HepG2 (cell line): ENCODE results near the gene HYOU1. TPM values are rescaled to one million over a fixed set of nuclear protein-coding genes. Genes with fewer than 3 reads are reported as not detected.

Experiments used
- ATAC-seq: fragments of 200-7000 bp; cut with Tn5 transposase; 3 replicates; pipeline ENCODE4 v1.9.1; 2020; ENCODE audit warnings: mild to moderate bottlenecking, moderate library complexity
- BruUV-seq: library from RNA; stranded (reverse); fragments of 400-500 nt; replicated peaks from 2 replicates; lab custom pipeline; 2021; lab: Mats Ljungman, UMichigan
- CTCF ChIA-PET: fragments of 300-600 bp; formaldehyde crosslinking; extraction: SDS; loops from one replicate; lab custom pipeline; 2021; ENCODE audit warnings: low total read pairs, inconsistent platforms, low intra/inter-chr PET ratio; lab: Yijun Ruan, JAX
- POLR2A ChIA-PET: fragments of 350-600 bp; sonication (Branson Sonifier 250); formaldehyde crosslinking; loops from one replicate; lab custom pipeline; 2020; ENCODE audit warnings: antibody characterized with exemption, inconsistent platforms; lab: Yijun Ruan, JAX
- DNase-seq: peaks from one replicate; pipeline ENCODE4 v3.0.0-alpha.2; 2015; ENCODE audit warnings: low spot score
- FAIRE-seq: peaks from 3 replicates; lab custom pipeline; 2011; peaks lifted over from hg19 to GRCh38; lab: Jason Lieb, UNC
- H2AFZ ChIP-seq: one replicate; pipeline ENCODE4 v1.6.1; 2011; ENCODE audit warnings: low read length, inconsistent platforms
- H3K27ac ChIP-seq: fragments of 300-600 bp; 3 replicates; pipeline ENCODE4 v1.8.0; 2011; ENCODE audit warnings: mixed run types, mild to moderate bottlenecking, mixed read lengths, low read length, inconsistent platforms; ENCODE audit not compliant: insufficient read depth; ENCODE audit errors: extremely low read length
- H3K27me3 ChIP-seq, 2 experiments: fragments of 200-600 bp in 1 of 2; 2 replicates in 1 of 2; 3 replicates in 1 of 2; pipeline versions ENCODE4 v1.6.0 to v1.8.0; 2011; ENCODE audit warnings: low read length in 2 of 2, mild to moderate bottlenecking in 2 of 2, moderate library complexity in 2 of 2, inconsistent platforms in 1 of 2; ENCODE audit not compliant: insufficient read depth in 2 of 2, control insufficient read depth in 1 of 2
- H3K36me3 ChIP-seq, 2 experiments: fragments of 200-600 bp in 1 of 2; replicated peaks in 1 of 2; 2 replicates in 1 of 2; 3 replicates in 1 of 2; pipeline versions ENCODE4 v1.5.1 to v1.8.0; 2011; ENCODE audit warnings: low read length in 2 of 2, inconsistent platforms in 1 of 2; ENCODE audit not compliant: insufficient read depth in 2 of 2, control insufficient read depth in 1 of 2
- H3K4me1 ChIP-seq: 2 replicates; pipeline ENCODE4 v1.5.1; 2012; ENCODE audit warnings: low read length, inconsistent platforms; ENCODE audit not compliant: insufficient read depth
- H3K4me2 ChIP-seq: 2 replicates; pipeline ENCODE4 v1.6.0; 2011; ENCODE audit warnings: low read depth, low read length, inconsistent platforms
- H3K4me3 ChIP-seq, 3 experiments: fragments of 200-600 bp in 1 of 3; sonication (generic), shearing (Covaris generic) in 1 of 3; replicated peaks in 1 of 3; 2 replicates each; pipeline ENCODE4 v1.5.1; 2011 to 2016; ENCODE audit warnings: low read length in 3 of 3, inconsistent platforms in 2 of 3, low read depth in 2 of 3, mild to moderate bottlenecking in 2 of 3, control low read depth in 1 of 3, mixed read lengths in 1 of 3; ENCODE audit not compliant: insufficient read depth in 1 of 3
- H3K79me2 ChIP-seq: one replicate; pipeline ENCODE4 v1.6.1; 2011; ENCODE audit warnings: low read length, inconsistent platforms; ENCODE audit not compliant: insufficient read depth
- H3K9ac ChIP-seq: 2 replicates; pipeline ENCODE4 v1.6.0; 2011; ENCODE audit warnings: mild to moderate bottlenecking, low read depth, low read length, inconsistent platforms; ENCODE audit not compliant: insufficient read depth
- H3K9me3 ChIP-seq: 2 replicates; pipeline ENCODE4 v1.5.1; 2012; ENCODE audit warnings: mild to moderate bottlenecking, low read length
- H4K20me1 ChIP-seq: 2 replicates; pipeline ENCODE4 v1.6.0; 2011; ENCODE audit warnings: inconsistent platforms, mild to moderate bottlenecking, low read length, moderate library complexity; ENCODE audit not compliant: insufficient read depth
- ETV5 ChIP-seq: IDR thresholded peaks from 2 replicates; pipeline ENCODE4 v1.6.1; 2018; ENCODE audit warnings: missing biosample characterization, missing genetic modification reagents, inconsistent platforms, borderline replicate concordance
- NRL ChIP-seq: sonication (generic); formaldehyde crosslinking; IDR thresholded peaks from 2 replicates; pipeline ENCODE4 v1.5.0; 2020; ENCODE audit warnings: missing genetic modification reagents, mild to moderate bottlenecking, moderate library complexity, borderline replicate concordance
- SRY ChIP-seq: sonication (generic); formaldehyde crosslinking; IDR thresholded peaks from 2 replicates; pipeline ENCODE4 v1.8.0; 2022; ENCODE audit warnings: mild to moderate bottlenecking, missing genetic modification reagents
- TMF1 ChIP-seq: sonication (generic); formaldehyde crosslinking; IDR thresholded peaks from 2 replicates; pipeline ENCODE4 v1.8.1; 2022; ENCODE audit warnings: low read depth, missing genetic modification reagents
- ZNF343 ChIP-seq: sonication (generic); formaldehyde crosslinking; IDR thresholded peaks from 2 replicates; pipeline ENCODE4 v1.4.0; 2020; ENCODE audit warnings: mild to moderate bottlenecking, missing genetic modification reagents
- ZNF510 ChIP-seq: sonication (generic); formaldehyde crosslinking; IDR thresholded peaks from 2 replicates; pipeline ENCODE4 v1.4.0; 2020; ENCODE audit warnings: low read depth, mild to moderate bottlenecking, missing genetic modification reagents
- ZNF607 ChIP-seq: sonication (generic); formaldehyde crosslinking; IDR thresholded peaks from 2 replicates; pipeline ENCODE4 v1.5.1; 2020; ENCODE audit warnings: missing genetic modification reagents, mild to moderate bottlenecking, borderline replicate concordance
- ZNF746 ChIP-seq: sonication (generic); formaldehyde crosslinking; IDR thresholded peaks from 2 replicates; pipeline ENCODE4 v1.8.0; 2022; ENCODE audit warnings: mild to moderate bottlenecking, missing genetic modification reagents
- ZNF773 ChIP-seq: sonication (generic); formaldehyde crosslinking; IDR thresholded peaks from 2 replicates; pipeline ENCODE4 v1.4.0; 2020; ENCODE audit warnings: missing genetic modification reagents, borderline replicate concordance
- WGBS: methylation state at CpG from one replicate; pipeline ENCODE4 v1.1.6; 2017; ENCODE audit warnings: low lambda C conversion rate; 5-methylcytosine and 5-hydroxymethylcytosine counted together
- in situ Hi-C: cut with HindIII; loops from 2 replicates; pipeline ENCODE4 v1.10.0; 2017; ENCODE audit warnings: low pct_unique_long_range_greater_than_20kb; ENCODE audit not compliant: extremely low pct_ligation_motif_present
- intact Hi-C: fragments of 100-400 bp; cut with micrococcal nuclease; formaldehyde crosslinking; loops from one replicate; pipeline ENCODE4 v1.10.0; 2022; ENCODE audit not compliant: unreplicated experiment
- polyA plus RNA-seq, 8 experiments: library from polyadenylated mRNA; depleted of rRNA in 3 of 8; stranded (reverse) in 7 of 8; unstranded in 1 of 8; fragments of >200 nt; fragmentation: Illumina TruSeq in 4 of 8; extraction: Trizol in 4 of 8; gene quantifications; 2 replicates each; pipeline versions ENCODE4 v1.2.1 to v1.2.3, GENCODE V29; 2011 to 2016; ENCODE audit warnings: low read depth in 4 of 8, missing spikeins in 1 of 8, mixed read lengths in 1 of 8; ENCODE audit not compliant: insufficient read depth in 1 of 8
- total RNA-seq, 5 experiments: library from RNA; depleted of rRNA; stranded (reverse); fragments of >200 nt; fragmentation: Illumina TruSeq; extraction: Trizol; gene quantifications; 2 replicates each; pipeline ENCODE4 v1.2.3, GENCODE V29; 2016; ENCODE audit warnings: low read depth in 1 of 5
- TF ChIP-seq, protein P1 (sequence below): sonication (generic); formaldehyde crosslinking; IDR thresholded peaks from 2 replicates; pipeline ENCODE4 v1.4.0; 2020; ENCODE audit warnings: missing genetic modification reagents
- TF ChIP-seq, protein P2 (sequence below): IDR thresholded peaks from 2 replicates; pipeline ENCODE4 v1.6.1; 2016
- TF ChIP-seq, protein P3 (sequence below): sonication (generic); formaldehyde crosslinking; IDR thresholded peaks from 2 replicates; pipeline ENCODE4 v1.4.0; 2020; ENCODE audit warnings: missing genetic modification reagents, borderline replicate concordance
- TF ChIP-seq, protein P4 (sequence below): sonication (generic); formaldehyde crosslinking; IDR thresholded peaks from 2 replicates; pipeline ENCODE4 v1.4.0; 2020; ENCODE audit warnings: mild to moderate bottlenecking, missing genetic modification reagents
- TF ChIP-seq, protein P5 (sequence below): sonication (generic); formaldehyde crosslinking; IDR thresholded peaks from 2 replicates; pipeline ENCODE4 v1.4.0; 2020; ENCODE audit warnings: mild to moderate bottlenecking, low read depth, missing genetic modification reagents

Gene HYOU1
- total and polyA plus RNA-seq, 2 of the 13 experiments (the other 11 are each of a cell fraction or from before 2014, with no cell fraction given): 127 to 155 TPM

DNA sequence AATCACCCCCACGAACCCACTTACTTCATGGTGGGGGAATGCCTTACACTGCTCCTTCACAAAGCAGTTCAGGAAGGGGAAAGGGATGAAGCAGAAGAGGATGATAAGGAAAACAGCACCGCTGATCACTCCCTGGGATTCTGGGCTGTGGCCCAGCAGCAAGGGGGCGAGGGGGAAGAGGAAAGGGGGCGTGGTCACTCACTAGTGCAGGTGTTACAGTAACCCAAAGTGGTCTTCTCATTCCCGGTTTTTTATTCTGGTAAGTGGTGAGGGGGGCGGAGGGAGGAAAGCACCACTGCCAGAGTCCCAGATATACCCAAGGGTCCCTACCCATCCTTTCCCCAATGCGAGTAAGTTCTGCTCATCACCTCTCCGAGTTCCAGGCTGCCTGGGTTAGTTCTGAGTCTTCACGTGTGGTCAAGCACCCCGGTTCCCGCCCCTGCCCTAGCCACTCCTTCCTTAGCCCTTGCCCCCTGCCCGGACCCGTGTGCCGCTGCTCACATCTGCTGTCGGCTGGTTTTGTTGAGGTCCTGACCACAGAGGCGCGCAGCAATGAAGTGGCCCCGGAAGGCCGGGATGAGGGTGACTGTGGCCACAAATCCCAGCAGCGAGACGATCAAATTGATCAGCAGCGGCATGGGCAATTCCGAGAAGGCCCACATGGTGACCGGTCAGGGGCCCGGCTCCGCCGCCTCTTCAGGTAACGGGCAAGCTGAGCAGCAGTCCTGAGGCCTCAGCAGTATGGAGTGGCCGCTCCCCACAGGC is 44.2 kb upstream of the HYOU1 start:
- peak overlapping the region; percentile 96 for H3K4me2 ChIP-seq
- H3K27ac ChIP-seq: peak overlapping the region; percentile 97
- H4K20me1 ChIP-seq: no peaks in the 10 kb centered on the region
- ChIA-PET POLR2A (interaction anchor here (0.7 to 2.0 kb wide), 10 partner anchors 16 to 309 kb away, joined by 3 to 47 read pairs (median 7); partner anchors contain the start of genes CENATAC, HINFP, HMBS and NLRX1), CTCF (interaction anchor here (1.1 kb wide), 1 partner anchor 33 kb away, joined by 3 read pairs; no protein-coding TSS in a partner anchor)
- peak overlapping the region; percentile 94 for H2AFZ ChIP-seq
- H3K27me3 ChIP-seq: no peaks in the 10 kb centered on the region; a peak in 1 of 5 replicates
- intact Hi-C loops: loop anchor here (2.0 kb wide), 1 partner anchor 20 kb away; the partner anchor contains the start of gene HINFP
- FAIRE-seq (no peak), ATAC-seq (peak; percentile 68), DNase-seq (peak; percentile 38)
- peaks cover 10 to 26% of the 10 kb centered on the region in 2 experiments; a peak in 4 of 5 replicates for H3K36me3 ChIP-seq
- peak overlapping the region; percentile 77 to 91 (median 86) for H3K4me3 ChIP-seq
- peaks cover 30% of the 10 kb centered on the region for H3K4me1 ChIP-seq
- H3K9me3 ChIP-seq: no peaks in the 10 kb centered on the region
- TSS peak; percentile 67 for BruUV-seq
- H3K9ac ChIP-seq: peak overlapping the region; percentile 93
- in situ Hi-C loops: no loop called here
- H3K79me2 ChIP-seq: peaks cover 15% of the 10 kb centered on the region
- WGBS: 2% methylated on average over 12 of the region's 29 CpGs
- TF ChIP-seq, protein P1, sequence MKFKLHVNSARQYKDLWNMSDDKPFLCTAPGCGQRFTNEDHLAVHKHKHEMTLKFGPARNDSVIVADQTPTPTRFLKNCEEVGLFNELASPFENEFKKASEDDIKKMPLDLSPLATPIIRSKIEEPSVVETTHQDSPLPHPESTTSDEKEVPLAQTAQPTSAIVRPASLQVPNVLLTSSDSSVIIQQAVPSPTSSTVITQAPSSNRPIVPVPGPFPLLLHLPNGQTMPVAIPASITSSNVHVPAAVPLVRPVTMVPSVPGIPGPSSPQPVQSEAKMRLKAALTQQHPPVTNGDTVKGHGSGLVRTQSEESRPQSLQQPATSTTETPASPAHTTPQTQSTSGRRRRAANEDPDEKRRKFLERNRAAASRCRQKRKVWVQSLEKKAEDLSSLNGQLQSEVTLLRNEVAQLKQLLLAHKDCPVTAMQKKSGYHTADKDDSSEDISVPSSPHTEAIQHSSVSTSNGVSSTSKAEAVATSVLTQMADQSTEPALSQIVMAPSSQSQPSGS (CRISPR knock-in tag): no peak
- TF ChIP-seq TMF1 (0 out of 2 replicates have a peak, but pooled peaks have one; percentile 64), ZNF510 (peak; percentile 58; the same call in 1 of the 2 replicates), ZNF607 (peak; percentile 7; the same call in 1 of the 2 replicates), ZNF343 (CRISPR knock-in tag) (no peak), ZNF773 (CRISPR knock-in tag) (no peak), ZNF746 (CRISPR knock-in tag) (0 out of 2 replicates have a peak, but pooled peaks have one; percentile 29), NRL (CRISPR knock-in tag) (no peak), ETV5 (CRISPR knock-in tag) (no peak), SRY (CRISPR knock-in tag) (0 out of 2 replicates have a peak, but pooled peaks have one; percentile 47)
- TF ChIP-seq, protein P2, sequence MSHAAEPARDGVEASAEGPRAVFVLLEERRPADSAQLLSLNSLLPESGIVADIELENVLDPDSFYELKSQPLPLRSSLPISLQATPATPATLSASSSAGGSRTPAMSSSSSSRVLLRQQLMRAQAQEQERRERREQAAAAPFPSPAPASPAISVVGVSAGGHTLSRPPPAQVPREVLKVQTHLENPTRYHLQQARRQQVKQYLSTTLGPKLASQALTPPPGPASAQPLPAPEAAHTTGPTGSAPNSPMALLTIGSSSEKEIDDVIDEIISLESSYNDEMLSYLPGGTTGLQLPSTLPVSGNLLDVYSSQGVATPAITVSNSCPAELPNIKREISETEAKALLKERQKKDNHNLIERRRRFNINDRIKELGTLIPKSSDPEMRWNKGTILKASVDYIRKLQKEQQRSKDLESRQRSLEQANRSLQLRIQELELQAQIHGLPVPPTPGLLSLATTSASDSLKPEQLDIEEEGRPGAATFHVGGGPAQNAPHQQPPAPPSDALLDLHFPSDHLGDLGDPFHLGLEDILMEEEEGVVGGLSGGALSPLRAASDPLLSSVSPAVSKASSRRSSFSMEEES (CRISPR knock-in tag): no peak
- TF ChIP-seq, protein P3, sequence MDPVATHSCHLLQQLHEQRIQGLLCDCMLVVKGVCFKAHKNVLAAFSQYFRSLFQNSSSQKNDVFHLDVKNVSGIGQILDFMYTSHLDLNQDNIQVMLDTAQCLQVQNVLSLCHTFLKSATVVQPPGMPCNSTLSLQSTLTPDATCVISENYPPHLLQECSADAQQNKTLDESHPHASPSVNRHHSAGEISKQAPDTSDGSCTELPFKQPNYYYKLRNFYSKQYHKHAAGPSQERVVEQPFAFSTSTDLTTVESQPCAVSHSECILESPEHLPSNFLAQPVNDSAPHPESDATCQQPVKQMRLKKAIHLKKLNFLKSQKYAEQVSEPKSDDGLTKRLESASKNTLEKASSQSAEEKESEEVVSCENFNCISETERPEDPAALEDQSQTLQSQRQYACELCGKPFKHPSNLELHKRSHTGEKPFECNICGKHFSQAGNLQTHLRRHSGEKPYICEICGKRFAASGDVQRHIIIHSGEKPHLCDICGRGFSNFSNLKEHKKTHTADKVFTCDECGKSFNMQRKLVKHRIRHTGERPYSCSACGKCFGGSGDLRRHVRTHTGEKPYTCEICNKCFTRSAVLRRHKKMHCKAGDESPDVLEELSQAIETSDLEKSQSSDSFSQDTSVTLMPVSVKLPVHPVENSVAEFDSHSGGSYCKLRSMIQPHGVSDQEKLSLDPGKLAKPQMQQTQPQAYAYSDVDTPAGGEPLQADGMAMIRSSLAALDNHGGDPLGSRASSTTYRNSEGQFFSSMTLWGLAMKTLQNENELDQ (CRISPR knock-in tag): no peak
- TF ChIP-seq, protein P4, sequence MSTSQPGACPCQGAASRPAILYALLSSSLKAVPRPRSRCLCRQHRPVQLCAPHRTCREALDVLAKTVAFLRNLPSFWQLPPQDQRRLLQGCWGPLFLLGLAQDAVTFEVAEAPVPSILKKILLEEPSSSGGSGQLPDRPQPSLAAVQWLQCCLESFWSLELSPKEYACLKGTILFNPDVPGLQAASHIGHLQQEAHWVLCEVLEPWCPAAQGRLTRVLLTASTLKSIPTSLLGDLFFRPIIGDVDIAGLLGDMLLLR (CRISPR knock-in tag): 0 out of 2 replicates have a peak, but pooled peaks have one; percentile 2
- TF ChIP-seq, protein P5, sequence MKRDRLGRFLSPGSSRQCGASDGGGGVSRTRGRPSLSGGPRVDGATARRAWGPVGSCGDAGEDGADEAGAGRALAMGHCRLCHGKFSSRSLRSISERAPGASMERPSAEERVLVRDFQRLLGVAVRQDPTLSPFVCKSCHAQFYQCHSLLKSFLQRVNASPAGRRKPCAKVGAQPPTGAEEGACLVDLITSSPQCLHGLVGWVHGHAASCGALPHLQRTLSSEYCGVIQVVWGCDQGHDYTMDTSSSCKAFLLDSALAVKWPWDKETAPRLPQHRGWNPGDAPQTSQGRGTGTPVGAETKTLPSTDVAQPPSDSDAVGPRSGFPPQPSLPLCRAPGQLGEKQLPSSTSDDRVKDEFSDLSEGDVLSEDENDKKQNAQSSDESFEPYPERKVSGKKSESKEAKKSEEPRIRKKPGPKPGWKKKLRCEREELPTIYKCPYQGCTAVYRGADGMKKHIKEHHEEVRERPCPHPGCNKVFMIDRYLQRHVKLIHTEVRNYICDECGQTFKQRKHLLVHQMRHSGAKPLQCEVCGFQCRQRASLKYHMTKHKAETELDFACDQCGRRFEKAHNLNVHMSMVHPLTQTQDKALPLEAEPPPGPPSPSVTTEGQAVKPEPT (CRISPR knock-in tag): peak; percentile 50; the same call in 1 of the 2 replicates
